Gastrocnemius medialis (tissue), 4 donors: ENCODE data around the gene IQSEC2.

Experiments
- POLR2A ChIP-seq, 2 donors: fragments of 450-650 bp; IDR thresholded peaks; one replicate each; pipeline ENCODE4 v1.6.1; 2017; ENCODE audit warnings: antibody characterized with exemption in 2 of 2, mild to moderate bottlenecking in 2 of 2, moderate library complexity in 2 of 2
- TF ChIP-seq, protein P1 (sequence below), 5 experiments: fragments of 450-650 bp in 3 of 5; fragments of 200-600 bp in 2 of 5; sonication (generic) in 2 of 5; IDR thresholded peaks in 4 of 5; conservative IDR thresholded peaks in 1 of 5; 1 replicate in 4 of 5; 2 replicates in 1 of 5; pipeline ENCODE4 v1.5.1; 2016 to 2019; ENCODE audit warnings: antibody characterized with exemption in 5 of 5, mild to moderate bottlenecking in 3 of 5, moderate library complexity in 3 of 5

DNA sequence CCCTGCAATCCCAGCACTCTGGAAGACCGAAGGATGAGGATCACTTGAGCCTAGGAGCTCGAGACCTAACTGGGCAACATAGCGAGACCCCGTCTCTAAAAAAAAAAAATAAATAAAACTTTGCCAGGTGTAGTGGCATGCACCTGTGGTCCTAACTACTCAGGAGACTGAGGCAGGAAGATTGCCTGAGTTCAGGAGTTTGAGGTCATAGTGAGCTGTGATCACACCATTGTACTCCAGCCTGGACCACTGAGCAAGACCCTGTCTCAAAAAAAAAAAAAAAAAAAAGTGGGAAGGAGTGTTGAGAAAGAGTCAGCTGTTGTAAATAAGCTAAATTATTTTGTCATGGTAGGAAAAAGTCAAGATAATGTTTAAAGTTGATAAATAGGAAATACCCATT, 27.5 kb upstream of the IQSEC2 start:
- TF ChIP-seq, protein P1, sequence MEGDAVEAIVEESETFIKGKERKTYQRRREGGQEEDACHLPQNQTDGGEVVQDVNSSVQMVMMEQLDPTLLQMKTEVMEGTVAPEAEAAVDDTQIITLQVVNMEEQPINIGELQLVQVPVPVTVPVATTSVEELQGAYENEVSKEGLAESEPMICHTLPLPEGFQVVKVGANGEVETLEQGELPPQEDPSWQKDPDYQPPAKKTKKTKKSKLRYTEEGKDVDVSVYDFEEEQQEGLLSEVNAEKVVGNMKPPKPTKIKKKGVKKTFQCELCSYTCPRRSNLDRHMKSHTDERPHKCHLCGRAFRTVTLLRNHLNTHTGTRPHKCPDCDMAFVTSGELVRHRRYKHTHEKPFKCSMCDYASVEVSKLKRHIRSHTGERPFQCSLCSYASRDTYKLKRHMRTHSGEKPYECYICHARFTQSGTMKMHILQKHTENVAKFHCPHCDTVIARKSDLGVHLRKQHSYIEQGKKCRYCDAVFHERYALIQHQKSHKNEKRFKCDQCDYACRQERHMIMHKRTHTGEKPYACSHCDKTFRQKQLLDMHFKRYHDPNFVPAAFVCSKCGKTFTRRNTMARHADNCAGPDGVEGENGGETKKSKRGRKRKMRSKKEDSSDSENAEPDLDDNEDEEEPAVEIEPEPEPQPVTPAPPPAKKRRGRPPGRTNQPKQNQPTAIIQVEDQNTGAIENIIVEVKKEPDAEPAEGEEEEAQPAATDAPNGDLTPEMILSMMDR (IDR thresholded peaks at IDR 0.05 in 4 of 5, conservative IDR thresholded peaks at IDR 0.05 in 1 of 5), result no peak
- TF ChIP-seq POLR2A (IDR thresholded peaks at IDR 0.05), result no peak
